Neural progenitor cell (in vitro differentiated cells): ENCODE results near the gene PRKRIP1. TPM values are rescaled to one million over a fixed set of nuclear protein-coding genes. Genes with fewer than 3 reads are reported as not detected.
"Not testable (repeated sequence)": the region's sequence is repeated elsewhere in the genome, so short reads cannot be mapped to it uniquely, and the experiment has no call there.

Experiments used
- DNase-seq: peaks from one replicate; pipeline ENCODE4 v3.0.0-alpha.2; 2016; ENCODE audit warnings: low spot score
- H2AFZ ChIP-seq: fragments of 200-600 bp; sonication (generic); replicated peaks from 2 replicates; pipeline ENCODE4 v1.6.1; 2016; ENCODE audit warnings: antibody characterized with exemption
- H3F3A ChIP-seq: fragments of 200-600 bp; sonication (generic); 2 replicates; pipeline ENCODE4 v1.6.1; 2016; ENCODE audit warnings: antibody characterized with exemption, low read depth
- H3K27ac ChIP-seq: fragments of 200-600 bp; sonication (generic); 2 replicates; pipeline ENCODE4 v1.5.1; 2016; ENCODE audit warnings: mild to moderate bottlenecking
- H3K27me3 ChIP-seq: fragments of 200-600 bp; sonication (generic); 2 replicates; pipeline ENCODE4 v1.6.1; 2016; ENCODE audit warnings: mild to moderate bottlenecking, moderate library complexity
- H3K36me3 ChIP-seq: fragments of 200-600 bp; sonication (generic); 2 replicates; pipeline ENCODE4 v1.5.1; 2016
- H3K4me1 ChIP-seq: fragments of 200-600 bp; sonication (generic); 2 replicates; pipeline ENCODE4 v1.6.1; 2016; ENCODE audit warnings: mixed run types
- H3K4me2 ChIP-seq: fragments of 200-600 bp; sonication (generic); 2 replicates; pipeline ENCODE4 v1.6.1; 2016
- H3K4me3 ChIP-seq: fragments of 200-600 bp; sonication (generic); 2 replicates; pipeline ENCODE4 v1.5.1; 2016
- H3K79me2 ChIP-seq: fragments of 200-600 bp; sonication (generic); 2 replicates; pipeline ENCODE4 v1.6.1; 2016; ENCODE audit warnings: low read depth
- H3K9ac ChIP-seq: fragments of 200-600 bp; sonication (generic); 2 replicates; pipeline ENCODE4 v1.6.1; 2016
- H3K9me3 ChIP-seq: fragments of 200-600 bp; sonication (generic); 2 replicates; pipeline ENCODE4 v1.5.1; 2016; ENCODE audit warnings: low read depth
- H4K20me1 ChIP-seq: fragments of 200-600 bp; sonication (generic); 2 replicates; pipeline ENCODE4 v1.6.1; 2016; ENCODE audit warnings: low read depth
- H3K27ac Mint-ChIP-seq: 3 replicates; pipeline ENCODE4 v1.8.0; 2021; ENCODE audit warnings: mixed read lengths
- H3K27me3 Mint-ChIP-seq: 2 replicates; pipeline ENCODE4 v1.8.0; 2022; ENCODE audit warnings: low read depth, mild to moderate bottlenecking, inconsistent platforms, moderate library complexity, mixed read lengths; ENCODE audit not compliant: insufficient read depth
- H3K36me3 Mint-ChIP-seq: 3 replicates; pipeline ENCODE4 v1.8.0; 2021; ENCODE audit warnings: mixed read lengths
- H3K4me1 Mint-ChIP-seq: 3 replicates; pipeline ENCODE4 v1.8.0; 2021; ENCODE audit warnings: mixed read lengths
- H3K4me3 Mint-ChIP-seq: 3 replicates; pipeline ENCODE4 v1.8.0; 2021; ENCODE audit warnings: mild to moderate bottlenecking, moderate library complexity, mixed read lengths
- H3K9me3 Mint-ChIP-seq: 3 replicates; pipeline ENCODE4 v1.8.0; 2020; ENCODE audit warnings: mixed read lengths
- CTCF ChIP-seq: fragments of 200-600 bp; sonication (generic); IDR thresholded peaks from 2 replicates; pipeline ENCODE4 v1.5.1; 2017; ENCODE audit warnings: antibody characterized with exemption, mild to moderate bottlenecking
- EZH2 ChIP-seq: fragments of 200-600 bp; sonication (generic); IDR thresholded peaks from 2 replicates; pipeline ENCODE4 v1.6.1; 2017; ENCODE audit warnings: antibody characterized with exemption, mild to moderate bottlenecking, moderate library complexity
- EZH2phosphoT487 ChIP-seq: fragments of 200-600 bp; sonication (generic); IDR thresholded peaks from 2 replicates; pipeline ENCODE4 v1.6.1; 2017; ENCODE audit warnings: antibody characterized with exemption
- microRNA-seq: library from miRNA; unstranded; fragments of <30 nt; microRNA quantifications from one replicate; pipeline ENCODE4, GENCODE V29; 2016
- small RNA-seq: library from RNA; depleted of rRNA; stranded (forward); fragments of <200 nt; gene quantifications from one replicate; pipeline ENCODE3, GENCODE V24; 2015
- total RNA-seq: library from RNA; depleted of rRNA; stranded (reverse); fragments of >200 nt; gene quantifications from 2 replicates; pipeline ENCODE4 v1.2.3, GENCODE V29; 2015; ENCODE audit warnings: low replicate concordance

Gene PRKRIP1
- total RNA-seq, 1 donor from 2014 or later, result 29.1 TPM

GRCh38 chr7:102473271-102473991 lies 77.3 kb downstream of the PRKRIP1 start:
- peaks cover 3% of the 10 kb centered on the region for H3K36me3 Mint-ChIP-seq

DNA sequence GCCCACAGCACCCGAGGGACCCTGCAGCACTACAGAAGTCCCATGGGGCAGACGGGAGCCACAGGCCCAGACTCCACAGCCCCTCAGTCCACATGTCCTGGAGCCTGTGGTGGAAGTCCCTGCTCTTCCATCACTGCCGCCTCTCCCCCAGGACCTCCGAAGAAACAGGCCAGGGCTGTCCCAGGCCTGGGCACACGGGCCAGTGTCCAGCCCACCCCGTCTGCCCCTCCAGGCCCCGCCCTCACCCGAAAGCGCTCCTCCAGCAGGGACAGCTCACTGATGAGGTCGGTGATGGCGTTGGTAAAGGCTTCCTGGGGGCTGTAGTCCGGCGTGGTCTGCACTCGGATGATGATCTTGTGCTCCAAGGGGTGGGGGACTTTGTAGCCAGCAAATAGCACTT lies 78.0 kb downstream of the PRKRIP1 start:
- not testable (repeated sequence) for H3K4me1 ChIP-seq, H3K27ac ChIP-seq, H3K4me3 ChIP-seq, H3K36me3 Mint-ChIP-seq, H3K9me3 Mint-ChIP-seq, H3K4me1 Mint-ChIP-seq, H3K27me3 ChIP-seq, H3K9ac ChIP-seq, H4K20me1 ChIP-seq, H3K9me3 ChIP-seq, H3K27me3 Mint-ChIP-seq, H3F3A ChIP-seq, DNase-seq, H3K4me3 Mint-ChIP-seq, H3K79me2 ChIP-seq, H3K4me2 ChIP-seq, H2AFZ ChIP-seq, H3K36me3 ChIP-seq, H3K27ac Mint-ChIP-seq

More at GRCh38 chr7:102473271-102473991, 77.3 kb downstream of the PRKRIP1 start:
- H3K4me3 ChIP-seq, result no peak overlapping the region
- no peak overlapping the region for H3K4me2 ChIP-seq
- H3K9me3 ChIP-seq, result no peaks in the 10 kb centered on the region
- no peaks in the 10 kb centered on the region for H3K36me3 ChIP-seq
- H3K9me3 Mint-ChIP-seq, result no peaks in the 10 kb centered on the region
- H3F3A ChIP-seq, result no peaks in the 10 kb centered on the region
- H3K9ac ChIP-seq, result no peak overlapping the region
- no peak overlapping the region for H3K27ac Mint-ChIP-seq
- H3K4me3 Mint-ChIP-seq, result no peak overlapping the region
- no peaks in the 10 kb centered on the region for H3K79me2 ChIP-seq
- H3K27me3 Mint-ChIP-seq, result no peaks in the 10 kb centered on the region
- no peak overlapping the region for H3K27ac ChIP-seq
- H2AFZ ChIP-seq, result no peak overlapping the region
- no peak for DNase-seq
- no peaks in the 10 kb centered on the region for H3K4me1 ChIP-seq
- peaks cover 3% of the 10 kb centered on the region for H3K4me1 Mint-ChIP-seq
- H3K27me3 ChIP-seq, result no peaks in the 10 kb centered on the region
- no peak for TF ChIP-seq CTCF
- TF ChIP-seq EZH2, result no peak
- no peak for TF ChIP-seq EZH2phosphoT487
- H4K20me1 ChIP-seq, result peaks cover 4% of the 10 kb centered on the region

- H3K27me3 Mint-ChIP-seq, H3K36me3 Mint-ChIP-seq, H3K4me3 Mint-ChIP-seq, H3K9me3 Mint-ChIP-seq, H3K27ac Mint-ChIP-seq, H3K36me3 ChIP-seq, H2AFZ ChIP-seq, H3K4me3 ChIP-seq, H3K9me3 ChIP-seq, H3K4me2 ChIP-seq, H3K79me2 ChIP-seq, DNase-seq, H3K27me3 ChIP-seq, H4K20me1 ChIP-seq, H3K27ac ChIP-seq, H3F3A ChIP-seq, H3K9ac ChIP-seq, H3K4me1 ChIP-seq, H3K4me1 Mint-ChIP-seq: not testable (repeated sequence)
Observed at GRCh38 chr7:102474736-102475435, 78.7 kb downstream of the PRKRIP1 start.

Small RNA genes within 50 kb of the gene (microRNA-seq; reads per million reads assigned to microRNA genes)
- gene MIR4467, result not detected
- 1.1 reads per million for gene MIR5090
- not detected for gene MIR548O

Small RNA genes within 50 kb of the gene (small RNA-seq; reads per million reads assigned to genes)
- not detected for gene AC091390.4
- gene MIR548O, result not detected

Other genes with a start within 250 kb of the PRKRIP1 start
- 2.0 and 15.1 TPM in 2 replicates for gene SH2B2, start 109.5 kb upstream of the PRKRIP1 start, total RNA-seq
- not detected in 2 replicates for gene SPDYE6, start 39.9 kb upstream of the PRKRIP1 start, total RNA-seq
- gene ORAI2, start 37.2 kb downstream of the PRKRIP1 start, total RNA-seq, result 15.7 and 21.9 TPM in 2 replicates
- gene ALKBH4, start 68.5 kb downstream of the PRKRIP1 start, total RNA-seq, result 6.5 and 50.7 TPM in 2 replicates
- 16.9 and 31.8 TPM in 2 replicates for gene LRWD1, start 68.6 kb downstream of the PRKRIP1 start, total RNA-seq
- gene POLR2J, start 82.6 kb downstream of the PRKRIP1 start, total RNA-seq, result 11.4 and 26.2 TPM in 2 replicates
- 0.99 and 3.9 TPM in 2 replicates for gene RASA4B, start 121.4 kb downstream of the PRKRIP1 start, total RNA-seq
- 0.21 and 0.77 TPM in 2 replicates for gene UPK3BL2, start 147.3 kb downstream of the PRKRIP1 start, total RNA-seq
- not detected in 2 replicates for gene SPDYE2, start 154.9 kb downstream of the PRKRIP1 start, total RNA-seq
- 14.1 and 21.2 TPM in 2 replicates for gene POLR2J3, start 176.2 kb downstream of the PRKRIP1 start, total RNA-seq
- 6.1 and 22.8 TPM in 2 replicates for gene RASA4, start 220.4 kb downstream of the PRKRIP1 start, total RNA-seq
- gene UPK3BL1, start 246.4 kb downstream of the PRKRIP1 start, total RNA-seq, result 12.7 and 18.8 TPM in 2 replicates